ENCODE measurements around the gene AGBL4.
A peak's percentile ranks its signal among the peaks of the same experiment; 100 is the strongest.

Gene AGBL4

DNA sequence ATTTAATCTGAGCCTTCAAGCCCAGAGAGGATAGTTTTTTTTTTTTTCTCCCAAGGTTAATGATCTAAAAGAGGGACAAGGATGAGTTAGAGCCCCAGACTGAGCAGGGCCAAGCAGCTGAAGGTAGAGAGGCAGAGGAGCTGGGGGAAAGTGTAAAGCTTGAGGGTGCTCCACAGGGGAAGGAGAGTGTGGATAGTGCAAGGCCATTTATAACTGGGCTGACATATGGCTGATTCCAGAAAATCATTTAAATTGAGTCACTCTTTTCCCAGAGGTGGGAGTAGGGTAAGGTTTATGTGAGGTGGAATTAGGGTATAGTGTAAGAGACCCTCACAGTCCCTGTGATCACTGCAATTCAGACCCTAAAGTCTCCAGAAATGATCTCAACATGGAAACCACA lies 1302.8 kb downstream of the AGBL4 start:
- DNase-seq (ENCODE audit: low spot score), result no peak

DNA sequence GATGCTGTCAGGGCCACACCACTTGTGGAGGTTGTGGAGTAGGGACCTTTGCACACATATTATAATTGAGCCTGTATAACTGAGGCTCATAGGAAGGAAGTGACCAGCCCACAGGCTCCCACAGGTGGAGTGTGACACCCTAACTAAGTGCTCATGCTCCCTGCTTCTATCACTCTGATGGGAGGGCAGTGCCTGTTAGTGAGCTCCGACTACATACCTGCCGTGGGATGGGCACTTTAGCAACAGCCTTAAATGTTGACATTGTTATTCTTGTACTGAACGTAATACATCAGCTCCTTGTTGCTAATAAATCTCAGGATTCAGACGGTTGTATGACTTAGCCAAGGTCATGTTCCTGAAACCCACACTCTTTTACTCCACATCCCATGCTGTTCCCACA lies 1305.0 kb downstream of the AGBL4 start:
- no peak for DNase-seq (ENCODE audit: low spot score)

DNA sequence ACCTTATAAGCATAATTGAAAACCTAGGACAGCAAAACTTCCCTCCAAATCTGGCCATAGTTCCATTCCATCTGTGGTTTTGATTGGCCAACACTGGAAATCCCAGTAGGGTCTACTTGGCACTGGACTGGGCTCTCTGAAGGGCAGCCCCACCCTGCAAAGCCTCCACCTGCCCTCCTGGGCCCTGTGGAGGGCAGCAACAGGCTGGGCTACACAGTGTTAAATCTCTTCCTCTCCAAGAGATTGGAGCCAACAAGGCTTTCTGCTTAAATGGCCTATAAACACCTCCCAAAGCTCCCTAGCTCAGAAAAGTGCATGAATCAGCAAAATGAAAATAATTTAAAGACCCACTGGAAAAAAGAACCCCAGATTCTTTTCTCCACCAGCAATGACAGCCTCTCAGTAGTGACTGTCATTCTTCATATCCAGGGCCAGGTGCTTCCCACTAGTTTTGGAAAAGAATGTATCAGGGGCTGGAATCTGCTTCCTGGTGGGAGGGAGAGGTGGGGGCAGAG lies 1305.6 kb downstream of the AGBL4 start:
- no peak for DNase-seq (ENCODE audit: low spot score)

- no peak for DNase-seq (ENCODE audit: low spot score)
Observed at GRCh38 chr1:48717082-48717481, 1306.7 kb downstream of the AGBL4 start.

- DNase-seq (ENCODE audit: low spot score), result no peak
Observed at GRCh38 chr1:48715921-48716320, 1307.8 kb downstream of the AGBL4 start.

DNA sequence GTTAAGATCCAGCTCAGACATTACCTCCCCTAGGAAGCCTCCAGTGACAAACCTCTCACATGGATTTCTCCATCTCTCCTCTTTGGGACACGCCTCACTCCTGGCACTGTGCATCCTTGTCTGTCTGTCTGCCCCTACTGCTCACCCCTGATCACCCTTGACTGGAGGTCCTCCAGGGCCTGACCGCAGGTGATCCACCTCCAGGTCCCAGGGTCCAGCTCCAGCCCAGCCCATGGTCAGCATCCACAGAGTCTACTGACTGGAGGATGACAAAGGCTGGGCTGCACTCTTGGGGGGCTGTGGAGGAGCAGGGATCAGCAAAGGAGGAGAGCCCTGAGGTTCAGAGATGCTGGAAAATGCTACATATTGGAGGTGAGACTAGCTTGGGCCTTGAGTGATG lies 1312.8 kb downstream of the AGBL4 start:
- DNase-seq (ENCODE audit: low spot score), result no peak

- DNase-seq (ENCODE audit: low spot score), result no peak
Observed at GRCh38 chr1:48710318-48710717, 1313.4 kb downstream of the AGBL4 start.

- DNase-seq (ENCODE audit: low spot score), result peak; percentile 51
Observed at GRCh38 chr1:48704736-48705135, 1319.0 kb downstream of the AGBL4 start.

DNA sequence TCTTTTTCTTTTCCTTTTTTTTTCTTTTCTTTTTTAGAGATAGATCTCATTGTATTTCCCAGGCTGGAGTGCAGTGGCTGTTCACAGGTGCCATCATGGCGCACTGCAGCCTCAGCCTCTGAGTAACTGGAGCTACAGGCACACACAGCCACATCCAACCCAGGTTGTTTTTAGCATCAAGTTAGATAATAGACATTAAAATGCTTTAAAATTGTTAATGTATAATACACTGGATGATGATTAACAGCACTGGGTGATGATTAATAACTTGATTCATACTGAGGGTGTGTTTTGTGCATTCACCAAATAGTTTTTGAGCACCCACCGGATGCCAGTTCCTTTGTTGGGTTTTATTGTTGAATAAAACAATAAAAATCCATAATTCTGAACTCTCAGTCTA lies 1322.3 kb downstream of the AGBL4 start:
- DNase-seq (ENCODE audit: low spot score), result no peak

DNA sequence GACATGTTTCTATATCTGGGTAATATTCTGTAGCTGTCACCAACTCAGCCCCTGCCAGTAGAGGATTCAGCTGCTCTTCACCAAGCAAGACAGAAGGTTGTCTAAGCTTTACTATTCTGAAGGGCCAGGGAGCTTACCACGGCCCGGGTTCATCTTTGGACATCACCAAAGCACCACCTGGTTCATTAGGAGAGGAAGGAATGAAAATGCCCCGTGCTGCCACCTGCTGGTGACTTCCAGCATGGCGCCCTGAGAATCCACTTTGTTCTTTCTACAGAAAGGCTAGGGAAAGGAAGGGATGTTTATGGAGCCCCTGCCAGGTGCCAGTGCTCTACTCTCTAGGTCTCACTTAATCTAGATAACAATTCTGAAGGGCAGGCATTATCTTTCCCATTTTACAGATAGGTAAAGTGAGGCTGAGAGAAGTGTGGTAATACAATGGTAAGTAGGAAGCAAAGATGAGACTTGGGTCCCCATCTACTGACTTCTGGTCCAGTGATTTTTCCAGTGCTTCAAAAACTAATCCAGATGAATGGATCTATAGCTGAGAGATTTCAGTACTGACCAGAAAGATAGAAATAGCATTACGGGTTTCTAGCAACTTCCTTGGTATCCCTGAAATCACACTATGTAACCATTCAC lies 1326.6 kb downstream of the AGBL4 start:
- DNase-seq (ENCODE audit: low spot score), result peak; percentile 26

DNA sequence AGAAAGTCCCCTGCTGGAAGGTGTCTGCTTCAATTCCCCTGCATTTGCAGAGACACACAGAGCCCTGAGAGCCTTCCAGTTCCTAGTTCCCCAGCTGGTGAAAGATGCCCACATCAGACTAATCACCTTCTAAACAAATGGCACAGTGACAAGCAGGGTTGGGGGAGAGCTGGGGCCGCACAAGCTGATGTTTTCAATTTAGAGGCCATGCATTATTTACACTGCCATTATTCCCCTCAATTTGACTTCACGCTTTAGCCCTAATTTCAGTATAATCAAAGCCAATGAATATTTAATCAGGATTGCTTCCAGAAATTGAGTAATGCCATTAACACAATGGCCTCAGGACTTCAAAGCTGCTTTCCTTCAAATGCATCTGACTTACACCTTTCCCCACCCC lies 1328.6 kb downstream of the AGBL4 start:
- DNase-seq (ENCODE audit: low spot score), result no peak

GRCh38 chr1:48693674-48694320 lies 1330.0 kb downstream of the AGBL4 start:
- DNase-seq (ENCODE audit: low spot score), result no peak

- DNase-seq (ENCODE audit: low spot score), result no peak
Observed at GRCh38 chr1:48693180-48693579, 1330.6 kb downstream of the AGBL4 start.

- DNase-seq (ENCODE audit: low spot score), result no peak
Observed at GRCh38 chr1:48692235-48692634, 1331.5 kb downstream of the AGBL4 start.

DNA sequence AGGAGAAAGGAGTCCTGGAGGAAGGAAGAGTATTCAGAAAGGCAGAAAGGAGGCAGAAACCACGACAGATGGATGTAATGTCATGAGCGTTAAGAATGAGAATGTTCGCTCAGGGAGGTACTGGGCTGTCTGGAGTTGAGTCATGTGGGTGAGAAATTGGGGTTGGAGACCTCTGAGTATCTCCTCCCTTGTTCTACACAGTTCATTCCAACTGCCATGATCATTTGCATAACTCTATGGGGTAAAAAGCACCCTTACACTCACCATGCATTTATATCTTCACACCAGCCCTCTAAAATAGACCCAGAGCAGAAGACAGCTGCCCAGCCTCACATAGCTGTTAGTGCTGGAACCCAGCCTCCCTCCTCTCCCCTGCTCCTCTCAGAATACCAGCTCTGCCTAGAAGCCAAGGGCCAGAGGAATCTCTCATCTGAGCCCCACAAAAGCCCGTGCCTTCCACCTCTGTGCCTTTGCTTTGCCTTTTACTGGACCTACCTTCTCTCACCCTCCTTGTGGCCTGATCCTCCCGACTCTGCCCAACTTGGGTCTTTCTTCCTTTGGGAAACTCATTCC lies 1332.2 kb downstream of the AGBL4 start:
- no peak for DNase-seq (ENCODE audit: low spot score)

DNA sequence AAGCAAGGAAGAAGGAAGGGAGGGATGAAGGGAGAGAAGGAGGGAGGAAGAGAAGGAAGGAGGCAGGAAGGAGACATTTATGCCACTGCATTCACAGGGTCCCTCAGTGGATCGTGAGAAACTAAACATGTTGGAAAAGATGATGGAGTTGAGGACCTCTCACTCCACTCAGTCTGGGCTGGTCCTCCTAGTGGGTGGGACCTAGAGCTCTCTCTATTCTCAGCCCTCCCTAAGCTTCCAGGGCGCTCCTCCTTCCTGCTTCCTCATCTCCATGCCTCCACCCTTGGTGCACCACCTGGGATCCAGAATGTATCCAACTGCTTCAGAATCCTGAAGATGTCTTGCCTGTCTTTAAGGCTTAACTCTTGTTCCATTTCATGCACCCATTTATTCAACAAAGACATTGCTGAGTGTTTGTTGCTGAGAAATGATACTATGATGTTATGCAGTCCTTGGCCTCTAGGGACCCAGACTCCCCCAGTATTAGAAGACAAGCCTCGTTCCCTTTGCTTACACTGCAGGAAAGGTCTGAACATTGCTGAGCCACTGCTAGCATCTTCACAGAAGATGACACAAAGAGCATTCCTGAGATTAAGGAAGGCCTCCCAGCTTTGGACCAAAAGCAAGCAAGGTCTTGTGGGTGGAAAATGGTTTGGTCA lies 1335.5 kb downstream of the AGBL4 start:
- DNase-seq (ENCODE audit: low spot score), result no peak

DNA sequence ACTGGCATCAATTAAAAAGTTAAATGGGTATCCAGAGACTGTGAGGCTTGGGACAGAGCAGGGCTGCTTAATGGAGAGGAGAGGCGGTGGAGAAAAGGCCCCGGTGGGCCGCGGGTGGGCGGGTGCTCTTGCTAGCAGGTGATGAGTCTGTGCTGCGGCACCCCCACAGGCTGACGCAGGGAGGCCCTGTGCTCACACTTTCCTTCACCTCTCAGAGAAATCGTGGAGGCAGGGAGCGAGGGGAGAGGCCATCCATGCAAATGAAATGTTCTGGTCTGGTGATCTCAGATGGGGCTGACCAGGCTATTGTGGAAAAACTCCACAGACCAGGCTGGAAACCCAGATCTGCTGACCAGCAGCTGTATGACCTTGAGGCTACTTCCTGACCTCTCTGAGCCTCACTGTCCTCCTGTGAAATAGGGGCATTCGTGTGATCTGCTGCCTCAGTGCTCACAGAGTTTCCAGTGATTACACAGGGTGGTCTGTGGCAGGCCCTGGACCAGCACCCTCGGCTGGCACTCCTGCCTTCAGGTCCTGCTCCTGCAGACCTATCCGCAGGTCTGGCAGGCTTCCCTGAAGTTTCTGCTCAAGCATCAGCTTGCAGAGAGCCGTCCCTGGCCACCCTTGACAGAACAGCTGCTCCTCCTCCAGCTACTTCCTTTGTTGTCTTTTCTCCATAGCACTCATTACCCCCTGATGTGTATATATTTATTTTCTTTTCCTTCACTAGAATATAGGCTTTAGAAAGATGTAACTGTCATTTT lies 1336.3 kb downstream of the AGBL4 start:
- DNase-seq (ENCODE audit: low spot score), result no peak

DNA sequence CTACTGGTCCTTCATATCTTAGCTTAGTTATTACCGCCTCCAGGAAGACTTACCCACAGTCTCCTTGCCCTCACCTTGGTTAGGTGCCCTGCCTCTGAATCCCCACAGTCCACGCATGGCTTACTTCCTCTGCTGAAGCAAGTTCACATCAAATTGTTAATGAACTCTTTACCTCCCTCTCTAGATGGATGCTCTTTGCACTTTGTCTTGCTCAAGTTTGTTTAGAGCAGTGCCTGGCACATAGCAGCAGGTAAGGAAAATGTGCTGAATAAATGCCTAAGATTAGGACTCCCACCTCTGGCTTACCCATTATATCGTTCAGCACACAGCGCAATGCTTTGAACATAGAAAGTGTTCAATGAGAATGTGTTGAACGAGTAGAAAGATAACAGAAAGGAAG lies 1337.6 kb downstream of the AGBL4 start:
- no peak for DNase-seq (ENCODE audit: low spot score)

DNA sequence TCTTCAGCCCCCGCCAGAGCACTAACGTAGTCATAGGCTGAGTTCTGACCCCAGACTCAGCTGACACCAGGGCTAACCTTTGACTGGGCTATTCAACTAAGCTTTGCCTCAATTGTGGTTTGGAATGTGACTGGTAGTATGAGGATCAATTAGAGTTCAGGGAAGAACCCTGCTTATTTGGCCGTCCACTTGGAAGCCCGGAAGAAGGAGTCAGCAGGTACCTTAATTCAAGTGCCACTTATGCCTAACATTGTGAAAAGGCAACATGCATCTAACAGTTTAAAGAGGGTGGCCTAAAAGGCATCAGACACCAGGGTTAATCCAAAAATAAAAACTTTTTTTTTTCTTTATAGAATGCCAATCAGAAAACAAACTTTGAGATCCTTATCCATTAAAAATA lies 1339.4 kb downstream of the AGBL4 start:
- no peak for DNase-seq (ENCODE audit: low spot score)

GRCh38 chr1:48683839-48684238 lies 1339.9 kb downstream of the AGBL4 start:
- DNase-seq (ENCODE audit: low spot score), result no peak

DNA sequence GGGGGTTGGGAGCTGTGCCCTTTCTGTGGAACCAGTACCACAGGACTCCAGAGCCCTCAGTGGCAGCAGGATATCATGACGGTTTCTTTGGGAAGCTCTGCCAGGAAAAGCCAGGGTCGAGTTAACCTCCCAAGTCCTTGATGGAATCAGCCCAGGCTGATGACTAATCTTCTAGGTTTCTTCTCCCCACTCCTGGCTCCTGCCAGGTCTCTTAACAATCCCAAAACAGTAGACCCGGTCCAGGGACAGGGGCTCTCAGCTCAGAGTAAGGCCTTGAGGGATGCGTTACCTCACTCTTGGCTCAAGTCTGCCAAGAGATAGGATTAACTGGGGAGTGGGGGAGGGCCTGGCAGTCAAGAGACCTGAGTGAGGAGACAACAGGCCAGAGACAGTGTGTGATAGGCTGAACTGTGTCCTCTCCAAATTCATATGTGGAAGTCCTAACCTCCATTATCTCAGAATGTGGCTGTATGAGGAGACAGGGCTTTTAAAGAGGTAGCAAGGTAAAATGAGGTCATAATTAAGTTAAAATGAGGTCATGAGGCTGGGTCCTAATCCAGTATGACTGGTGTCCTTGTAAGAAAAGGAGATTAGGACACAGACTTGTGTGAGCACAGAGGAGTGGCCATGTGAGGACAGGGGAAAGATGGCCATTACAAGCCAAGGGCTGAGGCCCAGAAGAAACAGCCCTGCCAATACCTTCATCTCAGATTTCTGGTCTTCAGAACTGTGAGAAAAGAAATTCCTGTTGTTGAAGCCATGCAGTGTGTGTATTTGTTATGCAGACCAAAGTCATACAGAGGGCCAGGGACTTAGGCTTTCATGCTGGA lies 1342.1 kb downstream of the AGBL4 start:
- DNase-seq (ENCODE audit: low spot score), result no peak
